Measurements from ENCODE around the gene SCAMP1.
A peak's percentile ranks its signal among the peaks of the same experiment; 100 is the strongest.
"Not testable (repeated sequence)": the region's sequence is repeated elsewhere in the genome, so short reads cannot be mapped to it uniquely, and the experiment has no call there.

Gene SCAMP1, protein sequence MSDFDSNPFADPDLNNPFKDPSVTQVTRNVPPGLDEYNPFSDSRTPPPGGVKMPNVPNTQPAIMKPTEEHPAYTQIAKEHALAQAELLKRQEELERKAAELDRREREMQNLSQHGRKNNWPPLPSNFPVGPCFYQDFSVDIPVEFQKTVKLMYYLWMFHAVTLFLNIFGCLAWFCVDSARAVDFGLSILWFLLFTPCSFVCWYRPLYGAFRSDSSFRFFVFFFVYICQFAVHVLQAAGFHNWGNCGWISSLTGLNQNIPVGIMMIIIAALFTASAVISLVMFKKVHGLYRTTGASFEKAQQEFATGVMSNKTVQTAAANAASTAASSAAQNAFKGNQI

DNA sequence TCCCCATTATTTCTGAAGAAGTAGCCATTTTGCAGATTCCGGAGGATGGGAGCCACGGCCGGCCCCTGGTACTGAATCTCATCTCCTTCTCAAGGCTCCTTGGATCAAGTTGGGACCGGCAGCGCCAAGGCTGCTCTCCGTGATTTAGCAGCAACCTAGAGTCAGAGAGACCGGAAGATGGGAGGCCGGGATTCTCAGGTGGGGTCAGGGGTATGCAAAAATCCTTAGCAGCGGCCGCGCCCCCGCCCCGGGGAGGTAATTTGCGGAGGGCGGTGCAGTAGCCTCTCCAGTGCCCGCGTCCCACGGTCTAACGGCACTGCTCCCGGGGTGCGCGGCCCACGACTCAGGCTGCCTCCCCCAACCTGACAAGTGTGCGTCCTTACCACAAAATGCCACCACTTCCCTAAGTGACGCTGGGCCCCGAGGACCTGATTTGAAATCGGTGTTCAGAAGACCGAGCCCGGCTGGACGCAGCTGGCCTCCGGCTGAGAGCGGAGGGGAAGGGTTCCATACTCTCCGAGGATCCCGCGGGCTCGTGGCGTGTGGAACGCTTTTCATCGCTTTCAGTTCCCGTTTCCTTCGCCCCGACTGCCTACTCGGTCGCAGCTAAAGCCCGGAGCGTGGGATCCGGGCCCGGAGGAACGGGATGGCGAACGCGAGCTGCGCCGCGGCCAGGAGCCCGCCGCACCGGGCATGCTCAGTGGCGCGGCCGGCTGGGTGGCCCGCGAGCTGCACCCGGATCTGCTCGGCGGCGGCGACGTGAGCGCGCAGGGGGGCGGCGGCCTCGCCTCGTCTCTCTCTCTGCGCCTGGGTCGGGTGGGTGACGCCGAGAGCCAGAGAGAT is at the start of gene SCAMP1:
Gene SCAMP1, plus strand, starts transcription at position 787 of the 843 bp plus-strand sequence. Its CDS starts 55 bp downstream, at position 842.
- peak; percentile 93 for DNase-seq

DNA sequence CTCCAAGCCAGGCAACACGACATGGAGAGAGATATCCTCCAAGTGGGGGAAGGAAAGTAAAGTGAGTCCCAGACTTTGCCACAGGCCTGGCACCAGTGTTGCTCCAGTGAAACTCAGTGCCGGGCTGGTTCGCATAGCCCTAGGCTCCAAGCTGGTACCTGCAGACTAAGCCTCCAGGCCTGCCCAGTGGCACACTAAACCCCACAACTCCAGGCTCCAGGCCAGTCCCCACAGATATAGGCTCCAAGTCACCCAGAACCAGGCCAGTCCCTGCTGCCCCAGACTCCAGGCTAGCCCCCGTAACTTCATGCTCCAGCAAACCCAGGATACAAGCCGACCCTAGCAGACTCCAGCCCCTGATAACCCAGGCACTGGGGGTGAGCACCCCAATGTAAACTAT is 42.9 kb upstream of the SCAMP1 start:
- DNase-seq: no peak

DNA sequence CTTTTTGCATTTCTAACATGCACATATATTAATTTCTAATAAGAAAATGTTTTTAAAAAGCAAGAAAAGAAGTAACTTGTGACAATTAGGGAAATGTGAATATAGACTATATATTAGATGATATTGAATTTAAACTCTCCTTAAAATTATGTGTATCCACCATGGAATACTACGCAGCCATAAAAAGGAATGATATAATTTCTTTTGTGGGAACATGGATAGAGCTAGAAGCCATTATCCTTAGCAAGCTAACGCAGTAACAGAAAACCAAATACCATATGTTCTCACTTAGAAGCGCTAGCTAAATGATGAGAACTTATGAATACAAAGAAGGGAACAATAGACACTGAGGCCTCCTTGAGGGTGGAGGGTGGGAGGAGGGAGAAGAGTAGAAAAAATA is 42.1 kb upstream of the SCAMP1 start:
- no peak for DNase-seq

DNA sequence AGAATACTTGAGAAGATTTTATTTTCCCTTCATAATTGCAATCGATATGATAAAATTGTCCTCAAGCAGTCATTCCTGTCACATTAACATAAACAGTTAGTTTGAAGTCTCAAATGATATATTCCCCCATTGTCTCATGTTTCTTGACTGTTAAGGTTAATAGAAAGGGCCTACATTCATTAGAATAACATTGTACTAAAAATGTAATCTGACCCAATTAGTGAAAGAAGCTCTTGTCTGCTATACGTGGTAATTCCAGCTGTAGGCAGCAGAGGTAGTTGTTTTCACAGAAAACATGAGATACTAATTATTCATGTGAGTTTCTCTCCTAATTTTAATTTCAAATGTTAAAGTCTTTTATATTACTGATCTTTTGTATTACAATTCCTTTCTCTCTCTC is 40.0 kb upstream of the SCAMP1 start:
- DNase-seq: peak; percentile 9

DNA sequence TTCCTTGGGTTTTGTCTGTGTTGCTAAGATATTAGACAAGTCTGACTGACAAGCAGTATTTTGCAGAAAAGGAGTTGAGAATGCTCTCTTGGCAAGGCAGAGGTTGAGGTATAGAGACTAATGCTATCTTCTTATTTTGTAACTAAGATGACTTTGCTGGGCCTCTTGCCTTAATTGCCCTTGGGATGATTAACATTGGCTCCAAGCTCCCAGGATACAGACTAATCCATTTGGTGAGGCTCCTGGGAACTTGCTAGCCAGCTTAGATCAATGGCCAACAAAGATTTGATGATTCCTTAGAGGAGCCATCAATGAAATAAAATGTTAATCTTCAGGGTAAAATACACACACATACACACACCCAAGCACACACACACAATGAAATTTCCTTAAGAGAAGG is 37.2 kb upstream of the SCAMP1 start:
- no peak for DNase-seq

DNA sequence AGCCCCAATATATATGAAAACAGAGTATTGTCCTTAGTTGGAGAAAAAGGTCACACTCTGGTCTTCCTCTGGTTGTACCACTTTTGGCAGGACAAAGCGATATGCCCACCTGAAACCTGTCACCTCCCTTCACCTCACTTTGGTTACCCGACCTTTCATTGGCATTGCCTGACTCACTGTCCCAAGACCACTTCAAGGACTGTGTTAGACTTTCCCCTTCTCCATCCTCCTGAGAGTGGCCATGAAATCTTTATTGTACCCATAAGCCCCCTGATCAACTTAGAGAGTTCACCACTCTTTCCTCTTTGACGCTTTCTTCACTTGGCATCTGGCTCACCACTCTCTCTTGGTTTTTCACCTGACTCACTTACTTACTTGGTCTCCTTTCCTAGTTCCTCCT is 33.5 kb upstream of the SCAMP1 start:
- DNase-seq: no peak

DNA sequence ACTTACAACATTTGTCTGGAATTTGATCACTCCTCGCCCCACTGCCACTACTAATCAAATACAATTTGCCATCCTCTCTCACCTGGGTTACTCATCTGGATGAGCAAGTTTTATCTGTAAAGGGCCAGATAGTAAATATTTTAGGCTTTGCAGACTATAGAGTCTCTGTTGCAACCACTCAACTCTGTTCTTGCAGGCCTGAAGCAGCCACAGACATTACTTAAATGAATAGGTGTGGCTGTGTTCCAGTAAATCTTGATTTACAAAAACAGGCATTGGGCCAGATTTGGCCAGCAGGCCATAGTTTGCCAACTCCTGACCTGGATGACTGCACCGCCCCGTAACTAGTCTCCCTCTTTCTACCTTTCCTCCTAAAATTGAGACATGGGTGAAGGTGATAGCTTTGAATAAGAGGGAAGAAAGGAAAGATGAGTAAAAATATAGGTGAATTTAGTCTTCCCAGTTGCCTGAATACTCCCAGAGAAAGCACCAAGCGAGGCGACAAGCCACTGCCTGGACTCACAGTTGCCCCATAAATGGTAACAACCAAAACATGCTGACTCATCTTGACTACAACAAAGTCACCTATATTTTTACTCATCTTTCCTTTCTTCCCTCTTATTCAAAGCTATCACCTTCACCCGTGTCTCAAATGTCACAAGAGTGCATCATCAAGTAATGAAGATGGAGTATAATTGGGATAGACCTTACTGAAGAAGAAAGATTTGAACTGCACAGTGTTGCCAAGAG is 32.5 kb upstream of the SCAMP1 start:
- no peak for DNase-seq

DNA sequence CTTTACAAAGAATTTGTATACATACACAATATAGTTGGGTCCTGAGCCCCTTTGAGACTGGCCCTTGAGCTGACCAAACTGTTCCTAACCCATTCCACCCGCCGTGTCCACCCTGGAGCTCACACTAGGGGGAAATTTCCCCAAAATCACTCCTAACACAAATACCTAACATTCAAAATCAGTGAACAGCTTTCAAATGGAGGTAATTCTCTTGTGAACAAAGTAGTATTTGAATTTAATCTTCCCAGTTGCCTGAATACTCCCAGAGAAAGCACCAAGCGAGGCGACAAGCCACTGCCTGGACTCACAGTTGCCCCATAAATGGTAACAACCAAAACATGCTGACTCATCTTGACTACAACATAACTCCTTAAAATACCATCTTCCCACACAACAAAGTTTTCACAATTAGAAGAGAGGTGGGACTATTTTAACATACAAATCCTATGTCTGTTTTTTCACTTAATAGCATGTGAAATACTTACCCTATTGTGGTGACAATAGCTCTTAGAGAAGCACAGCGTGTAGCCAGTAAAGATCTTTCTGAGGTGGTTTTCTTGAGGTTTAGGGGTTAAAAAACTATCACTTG is 31.7 kb upstream of the SCAMP1 start:
- DNase-seq: peak; percentile 20

DNA sequence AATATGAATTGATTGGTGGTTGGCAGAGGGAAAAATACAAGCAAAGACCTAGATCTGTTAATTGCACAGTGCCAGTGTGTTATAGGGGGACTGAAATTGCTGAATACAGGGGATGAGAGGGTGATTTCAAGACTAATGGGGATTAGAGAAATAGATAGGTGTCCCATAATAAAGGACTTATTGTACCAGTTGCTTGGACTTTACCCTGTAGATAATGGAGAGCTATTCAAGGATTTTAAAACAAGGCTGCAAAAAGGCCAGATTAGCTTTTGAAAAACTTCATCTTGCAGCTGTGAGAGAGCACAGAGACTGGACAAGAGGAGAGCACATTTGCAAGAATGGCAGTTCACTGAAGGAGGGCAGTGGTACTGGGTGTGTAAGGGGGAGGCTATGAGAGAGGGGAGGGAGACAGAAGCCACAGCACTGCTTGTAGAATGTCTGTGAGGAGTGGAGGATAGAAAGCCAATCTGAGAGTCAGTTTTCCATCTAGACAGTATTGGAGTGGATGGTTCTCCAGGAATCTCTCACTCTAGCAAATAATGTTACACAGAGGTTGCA is 28.8 kb upstream of the SCAMP1 start:
- no peak for DNase-seq

DNA sequence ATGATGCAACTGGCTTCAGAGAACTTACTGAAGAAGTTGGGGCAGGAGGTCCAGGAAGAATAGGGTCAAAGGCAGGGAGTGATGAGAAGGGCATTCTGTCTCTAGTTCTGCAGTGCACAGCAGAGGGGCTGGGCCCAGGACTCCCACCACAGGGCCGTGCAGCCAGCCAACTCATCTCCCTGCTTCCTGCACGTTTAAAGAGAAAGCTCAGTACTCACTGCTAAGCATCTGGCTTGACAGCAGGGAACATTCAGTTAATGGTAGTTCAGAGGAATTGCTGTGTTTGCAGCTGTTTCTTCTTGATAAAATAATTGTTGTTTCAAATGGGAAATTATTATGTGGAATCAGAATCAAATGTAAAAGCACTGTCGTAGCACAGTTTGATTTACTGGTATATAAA is 25.6 kb upstream of the SCAMP1 start:
- DNase-seq: no peak

DNA sequence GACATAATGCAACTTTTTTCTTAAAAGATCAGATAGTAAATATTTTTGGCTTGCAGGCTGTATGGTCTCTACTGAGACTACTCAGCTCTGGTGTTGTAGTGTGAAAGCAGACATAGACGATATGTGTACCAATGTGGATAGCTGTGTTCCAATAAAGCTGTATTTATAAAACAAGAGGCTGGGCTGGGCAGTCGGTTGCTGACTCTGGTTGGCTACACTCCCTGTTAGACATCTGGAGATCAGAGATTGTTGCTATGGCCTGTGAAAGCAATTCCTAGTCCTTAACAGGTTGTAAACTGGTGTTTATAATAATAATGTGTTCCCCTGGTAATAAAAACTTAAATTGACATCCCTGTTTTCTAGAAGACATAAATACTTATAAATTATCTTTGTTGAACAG is 24.4 kb upstream of the SCAMP1 start:
- DNase-seq: no peak

DNA sequence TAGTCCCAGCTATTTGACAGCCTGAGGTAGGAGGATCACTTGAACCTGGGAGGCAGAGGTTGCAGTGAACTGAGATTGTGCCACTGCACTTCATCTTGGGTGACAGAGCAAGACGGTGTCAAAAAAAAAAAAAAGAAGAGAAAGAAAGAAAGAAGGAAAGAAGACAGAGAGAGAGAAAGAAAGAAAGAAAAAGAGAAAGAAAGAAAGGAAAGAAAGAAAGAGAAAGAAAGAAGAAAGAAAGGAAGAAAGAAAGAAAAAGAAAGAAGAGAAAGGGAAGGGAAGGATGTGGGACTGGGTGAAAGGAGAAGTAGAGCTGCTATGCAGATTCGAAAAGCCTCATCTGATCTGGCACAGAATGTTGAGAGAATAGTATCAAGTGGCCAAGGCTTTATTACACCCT is 23.7 kb upstream of the SCAMP1 start:
- peak; percentile 38 for DNase-seq

DNA sequence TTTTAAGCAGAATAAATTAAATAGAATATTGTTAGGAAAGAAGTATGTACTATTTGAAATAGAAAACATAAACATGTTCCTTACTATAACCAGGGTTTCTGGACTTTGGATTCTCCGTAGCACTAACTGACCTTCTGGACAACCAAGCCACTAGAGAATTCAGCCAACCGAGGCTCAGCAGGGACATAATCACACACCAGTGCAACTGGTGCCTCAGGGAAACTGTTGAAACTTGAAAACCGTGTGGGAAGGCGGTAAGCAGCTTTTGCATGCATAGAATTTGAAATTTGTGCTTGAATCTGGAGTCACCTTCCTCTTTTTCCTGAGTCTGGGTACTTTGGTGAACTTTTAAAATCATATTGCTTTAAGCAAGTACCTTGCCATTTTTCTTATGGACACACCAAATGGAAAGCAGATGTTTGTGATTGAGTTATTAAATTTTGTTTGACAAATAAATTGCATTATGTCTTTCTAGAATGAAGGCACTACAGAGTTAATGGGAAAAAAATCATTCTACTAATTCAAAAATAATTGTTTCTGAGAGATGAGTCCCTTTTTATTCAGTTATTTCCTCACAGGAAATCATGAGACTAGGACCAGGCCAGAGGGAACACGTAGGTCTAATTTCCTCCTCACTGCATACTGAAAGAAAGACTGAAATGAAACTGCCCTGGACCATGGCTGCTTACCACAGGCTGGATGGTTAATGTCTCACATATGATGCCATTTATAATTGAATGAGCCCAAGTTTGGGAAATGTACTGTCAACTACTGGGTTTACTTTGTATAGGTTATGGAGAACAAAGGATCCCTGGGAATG is 20.6 kb upstream of the SCAMP1 start:
- DNase-seq: peak; percentile 49

DNA sequence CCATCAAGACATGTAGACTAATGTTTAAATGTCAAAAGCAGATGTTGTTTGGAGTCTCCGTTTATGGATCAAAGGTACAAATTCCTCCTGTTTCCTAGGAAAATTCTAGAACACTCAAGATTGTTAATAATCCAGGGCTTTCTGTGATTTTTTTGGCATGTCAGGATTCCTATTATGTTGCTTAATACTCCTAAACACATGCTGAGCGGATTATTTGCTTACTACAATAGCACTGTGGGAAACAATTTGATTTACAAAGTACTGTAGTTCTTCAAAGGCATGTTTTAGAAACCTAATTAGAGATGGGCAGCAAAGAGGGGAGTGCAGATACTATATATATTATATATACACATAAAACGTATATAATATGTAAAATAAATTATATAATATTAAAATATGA is 19.0 kb upstream of the SCAMP1 start:
- DNase-seq: no peak

DNA sequence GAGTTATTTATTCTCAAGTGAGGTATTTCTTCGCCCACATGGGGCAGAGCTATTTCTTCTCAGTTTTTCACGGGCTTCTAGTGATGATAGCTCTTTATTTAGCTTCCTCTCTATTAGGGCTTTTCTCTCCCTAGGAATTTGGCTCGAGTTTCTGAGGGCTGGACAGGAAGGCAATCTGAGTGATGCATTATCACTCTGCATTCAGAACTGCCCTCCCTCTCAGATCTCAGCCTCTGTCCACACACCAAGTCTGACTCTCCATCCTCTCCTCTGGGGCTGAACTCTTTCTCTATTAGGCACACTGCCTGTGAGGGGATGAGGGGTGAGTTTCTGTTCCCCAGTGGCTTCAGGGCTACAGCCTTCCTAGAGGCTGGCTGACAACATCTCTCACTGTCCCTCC is 14.9 kb upstream of the SCAMP1 start:
- DNase-seq: peak; percentile 31

DNA sequence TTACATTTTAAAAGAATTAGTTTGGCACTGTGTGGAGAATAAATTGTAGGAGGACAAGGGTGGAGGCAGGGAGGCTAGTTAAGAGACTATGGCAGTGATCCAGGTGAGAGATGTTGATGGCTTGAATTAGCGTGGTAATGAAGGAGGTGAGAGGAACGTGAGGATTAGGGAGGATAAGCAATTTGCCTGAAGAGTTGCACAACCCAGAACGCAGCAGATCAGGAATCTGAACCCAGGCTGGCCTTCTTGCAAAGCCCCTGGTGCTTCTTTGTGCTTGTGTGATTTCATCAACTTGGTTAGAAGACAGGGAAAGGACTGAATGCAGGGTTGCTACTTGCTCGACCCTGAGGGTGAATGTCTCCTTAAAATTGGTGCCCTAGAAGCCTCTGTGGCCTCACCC is 6.9 kb upstream of the SCAMP1 start:
- no peak for DNase-seq

DNA sequence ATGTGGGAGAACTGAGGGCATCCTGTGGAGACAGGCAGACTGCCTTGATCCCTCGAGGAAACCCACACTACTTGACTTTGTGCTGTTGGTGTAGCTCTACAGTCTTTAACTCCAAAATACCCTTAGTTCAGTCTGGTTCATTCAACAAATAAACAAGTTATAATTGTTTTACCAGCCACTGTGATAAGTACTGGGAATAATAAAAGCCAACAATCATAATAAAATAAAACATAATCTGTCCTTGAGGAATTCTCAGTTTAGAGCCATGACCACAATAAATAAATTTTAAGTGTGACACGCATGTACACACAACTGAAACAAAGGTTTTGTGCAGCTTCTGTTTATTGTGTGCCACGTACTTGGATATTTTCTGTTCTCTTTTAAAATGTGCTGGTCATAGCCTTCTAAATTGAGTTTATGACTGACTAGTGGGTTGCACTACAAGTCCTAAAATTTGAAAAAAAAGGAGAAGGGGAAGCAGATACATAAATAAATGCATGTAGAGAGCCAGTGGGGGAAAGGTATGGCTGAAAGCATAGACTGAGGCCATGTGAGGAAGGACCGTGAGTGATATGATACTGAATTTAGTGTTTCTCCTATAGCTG is 6.2 kb upstream of the SCAMP1 start:
- peak; percentile 48 for DNase-seq

DNA sequence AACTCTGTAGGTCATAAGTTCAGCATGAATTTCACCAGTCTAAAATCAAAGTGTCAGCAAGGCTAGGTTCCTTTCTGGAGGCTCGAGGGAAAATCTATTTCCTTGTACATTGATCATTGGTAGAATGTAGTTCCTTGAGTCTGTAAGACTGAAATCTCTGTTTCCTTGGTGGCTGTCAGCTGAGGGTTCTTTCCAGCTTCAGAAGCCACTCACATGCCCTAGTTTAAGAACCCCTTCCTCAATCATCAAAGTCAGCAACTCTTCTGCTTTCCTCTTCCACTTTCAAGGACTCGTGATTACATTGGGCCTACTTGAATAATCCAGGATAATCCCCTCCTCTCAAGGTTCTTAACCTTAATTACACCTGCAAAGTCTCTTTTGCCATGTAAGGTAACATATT is 4.9 kb upstream of the SCAMP1 start:
- DNase-seq: no peak

DNA sequence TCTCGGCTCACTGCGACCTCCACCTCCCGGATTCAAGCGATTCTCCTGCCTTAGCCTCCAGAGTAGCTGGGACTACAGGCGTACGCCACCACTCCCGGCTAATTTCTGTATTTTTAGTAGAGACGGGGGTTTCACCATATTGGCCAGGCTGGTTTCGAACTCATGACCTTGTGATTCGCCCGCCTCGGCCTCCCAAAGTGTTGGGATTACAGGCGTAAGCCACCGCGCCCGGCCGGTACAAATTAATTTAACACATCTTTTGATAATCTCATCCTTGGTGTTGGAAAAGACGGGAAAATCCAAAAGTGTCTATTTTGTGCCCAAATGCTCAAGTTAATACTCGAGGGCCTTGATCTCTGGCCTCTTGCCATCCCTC is 974 bp upstream of the SCAMP1 start:
- DNase-seq: not testable (repeated sequence)

DNA sequence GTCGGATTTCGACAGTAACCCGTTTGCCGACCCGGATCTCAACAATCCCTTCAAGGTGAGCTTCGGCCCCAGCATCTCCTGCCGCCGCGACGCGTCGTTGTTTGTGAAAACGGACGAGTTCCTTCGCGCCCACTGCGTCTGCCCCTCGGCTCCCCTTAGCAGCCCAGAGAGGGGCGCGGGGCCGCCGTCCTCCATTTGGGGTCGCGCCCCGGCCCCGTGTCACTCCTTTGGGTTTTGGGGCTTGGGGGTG is 182 bp downstream of the SCAMP1 start:
- DNase-seq: no peak

DNA sequence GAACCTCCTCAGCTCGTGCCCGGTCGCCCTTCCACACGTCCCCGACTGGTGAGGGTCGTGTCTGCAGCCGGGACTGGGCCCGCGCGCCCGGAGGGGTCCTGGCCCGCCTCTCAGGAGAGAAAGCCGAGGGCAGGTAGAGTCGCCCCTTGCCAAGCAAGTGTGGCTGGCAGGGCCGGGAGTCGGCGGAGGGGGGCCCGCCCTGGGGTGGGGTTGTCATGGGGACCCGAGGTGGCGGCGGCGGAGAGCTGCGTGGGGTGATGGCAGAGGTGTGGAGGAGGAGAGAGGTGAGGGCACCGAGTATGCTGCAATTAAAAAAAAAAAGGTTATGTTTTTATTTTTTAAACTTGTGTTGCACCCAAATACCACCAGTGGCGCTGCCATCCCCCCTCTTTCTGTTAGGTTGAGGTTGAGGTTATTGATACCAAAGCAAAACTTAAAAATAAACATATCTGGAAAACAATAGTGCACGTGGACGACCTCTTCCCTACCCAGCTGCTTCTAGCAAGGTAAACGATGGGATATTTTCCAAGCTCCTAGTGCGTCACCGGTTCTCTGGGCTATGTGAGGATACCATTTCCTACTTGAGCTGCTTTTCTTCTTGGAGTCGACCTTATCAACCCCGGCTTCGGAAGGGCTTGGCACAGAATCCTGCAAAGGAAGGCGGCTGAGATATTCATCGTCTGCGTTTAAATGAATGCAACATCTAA is 660 bp downstream of the SCAMP1 start:
- DNase-seq: peak; percentile 39

Data from MV-4-11 (cell line).